GM12865 (cell line): Measurements from ENCODE around the gene MYOG.

Experiments used
- DNase-seq: peaks from one replicate; pipeline ENCODE4 v3.0.0; 2010; ENCODE audit warnings: low read depth
- H3K4me3 ChIP-seq: 2 replicates; pipeline ENCODE4 v1.5.1; 2011; ENCODE audit warnings: mild to moderate bottlenecking, low read depth, low read length, control low read depth
- TF ChIP-seq, protein P1 (sequence below): IDR thresholded peaks from 2 replicates; pipeline ENCODE4 v1.5.1; 2011; ENCODE audit warnings: low read length, control low read depth, low read depth, inconsistent platforms; ENCODE audit not compliant: insufficient read depth; ENCODE audit errors: missing control alignments

MYOG gene

DNA sequence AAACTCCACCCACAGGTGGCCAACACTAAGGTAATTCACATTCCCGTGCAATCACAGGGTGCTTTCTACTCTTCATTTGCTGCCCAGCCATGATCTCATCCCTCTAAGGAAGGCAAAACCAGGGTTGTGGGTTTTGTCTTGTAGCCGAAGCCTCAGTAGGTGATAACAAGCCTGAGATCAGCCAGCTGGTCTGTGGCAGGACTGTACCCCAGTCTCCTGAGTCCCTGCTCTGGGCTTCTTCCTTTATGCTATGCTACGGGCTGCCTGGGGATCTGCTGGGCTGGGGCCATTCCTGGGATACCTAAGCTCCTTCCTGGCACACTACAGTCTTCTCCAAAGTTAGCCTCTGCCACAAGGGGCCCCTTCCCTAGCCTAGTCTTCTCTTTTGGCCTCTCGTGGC is 49.7 kb downstream of the MYOG start:
- DNase-seq, result no peak
- TF ChIP-seq, protein P1, sequence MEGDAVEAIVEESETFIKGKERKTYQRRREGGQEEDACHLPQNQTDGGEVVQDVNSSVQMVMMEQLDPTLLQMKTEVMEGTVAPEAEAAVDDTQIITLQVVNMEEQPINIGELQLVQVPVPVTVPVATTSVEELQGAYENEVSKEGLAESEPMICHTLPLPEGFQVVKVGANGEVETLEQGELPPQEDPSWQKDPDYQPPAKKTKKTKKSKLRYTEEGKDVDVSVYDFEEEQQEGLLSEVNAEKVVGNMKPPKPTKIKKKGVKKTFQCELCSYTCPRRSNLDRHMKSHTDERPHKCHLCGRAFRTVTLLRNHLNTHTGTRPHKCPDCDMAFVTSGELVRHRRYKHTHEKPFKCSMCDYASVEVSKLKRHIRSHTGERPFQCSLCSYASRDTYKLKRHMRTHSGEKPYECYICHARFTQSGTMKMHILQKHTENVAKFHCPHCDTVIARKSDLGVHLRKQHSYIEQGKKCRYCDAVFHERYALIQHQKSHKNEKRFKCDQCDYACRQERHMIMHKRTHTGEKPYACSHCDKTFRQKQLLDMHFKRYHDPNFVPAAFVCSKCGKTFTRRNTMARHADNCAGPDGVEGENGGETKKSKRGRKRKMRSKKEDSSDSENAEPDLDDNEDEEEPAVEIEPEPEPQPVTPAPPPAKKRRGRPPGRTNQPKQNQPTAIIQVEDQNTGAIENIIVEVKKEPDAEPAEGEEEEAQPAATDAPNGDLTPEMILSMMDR, result no peak
- H3K4me3 ChIP-seq, result no peak overlapping the region

DNA sequence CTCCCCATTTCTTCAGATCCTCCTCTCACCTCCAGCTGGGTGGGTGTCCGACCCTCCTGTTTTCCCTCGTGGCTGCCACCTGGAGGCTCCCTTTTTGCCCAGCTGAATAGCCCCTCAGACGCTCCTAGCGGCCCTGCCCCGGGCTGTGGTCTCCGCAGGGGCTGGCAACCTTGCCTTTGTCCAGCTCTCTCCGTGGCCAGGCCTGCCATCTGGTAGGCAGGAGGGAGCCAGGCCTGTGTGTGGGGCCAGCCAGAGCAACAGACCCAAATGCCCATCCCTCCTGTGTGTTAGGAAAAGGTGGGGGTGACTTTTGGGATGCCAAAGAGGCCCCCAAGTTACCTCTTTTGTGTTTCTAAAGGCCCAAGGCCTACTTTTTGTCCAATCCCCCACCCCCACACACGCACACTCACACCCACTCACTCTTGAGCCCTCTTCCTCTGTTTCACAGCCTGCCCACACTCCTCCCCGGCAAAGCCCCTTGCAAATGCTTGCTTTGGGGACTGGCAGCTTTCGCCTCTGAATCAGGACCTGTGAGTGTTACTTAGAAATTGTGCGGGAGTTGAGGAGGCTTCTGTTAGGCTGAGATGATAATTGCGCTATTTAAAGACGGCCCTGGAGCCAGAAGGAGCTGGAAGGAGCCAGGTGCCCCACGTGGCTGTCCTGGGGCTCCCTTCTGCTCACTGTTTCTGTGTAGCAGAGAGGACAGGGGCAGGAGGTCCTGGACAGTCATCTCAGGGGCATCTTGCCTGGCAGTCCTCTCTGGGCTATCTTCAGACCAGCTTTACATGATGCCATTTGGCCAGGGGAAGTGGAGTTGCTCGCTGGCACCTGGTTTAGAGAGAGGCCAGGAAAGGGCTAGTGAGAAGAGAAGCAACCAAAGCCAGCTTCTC is 50.5 kb downstream of the MYOG start:
- no peak for DNase-seq
- TF ChIP-seq, protein P1, result no peak
- no peak overlapping the region for H3K4me3 ChIP-seq

DNA sequence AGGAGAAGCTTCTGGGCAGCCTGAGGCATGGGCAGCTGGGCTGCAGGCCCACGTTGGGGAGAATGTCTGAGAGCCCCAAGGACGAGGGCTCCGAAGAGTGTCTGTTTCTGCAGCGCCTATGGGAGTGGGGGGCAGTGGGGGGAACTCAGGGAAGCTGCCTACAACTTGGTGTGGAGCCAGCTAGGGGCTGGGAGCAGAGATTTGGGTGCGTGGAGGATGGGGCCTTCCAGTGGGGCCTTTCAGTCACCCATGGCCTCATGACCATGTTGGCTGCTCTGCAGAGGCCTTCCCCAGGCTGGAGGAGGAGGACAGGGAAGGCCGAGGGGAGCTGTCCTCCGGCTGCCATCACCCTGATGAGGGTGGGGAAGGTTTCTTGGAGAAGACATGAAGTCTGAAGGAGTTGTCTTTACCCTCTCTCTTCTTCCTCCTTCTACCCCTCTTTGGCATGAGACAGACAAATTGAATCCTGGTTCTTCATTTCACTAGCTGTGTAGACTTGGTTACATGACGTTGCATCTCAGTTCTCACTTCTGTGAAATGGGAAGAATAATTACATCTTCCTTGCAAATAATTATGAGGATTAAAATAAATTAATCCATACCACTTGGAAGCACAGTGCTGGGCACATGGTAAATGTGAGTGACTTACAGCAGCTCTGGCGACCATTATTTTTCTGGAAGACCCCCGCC is 51.2 kb downstream of the MYOG start:
- no peak for DNase-seq
- TF ChIP-seq, protein P1, result no peak
- H3K4me3 ChIP-seq, result no peak overlapping the region

DNA sequence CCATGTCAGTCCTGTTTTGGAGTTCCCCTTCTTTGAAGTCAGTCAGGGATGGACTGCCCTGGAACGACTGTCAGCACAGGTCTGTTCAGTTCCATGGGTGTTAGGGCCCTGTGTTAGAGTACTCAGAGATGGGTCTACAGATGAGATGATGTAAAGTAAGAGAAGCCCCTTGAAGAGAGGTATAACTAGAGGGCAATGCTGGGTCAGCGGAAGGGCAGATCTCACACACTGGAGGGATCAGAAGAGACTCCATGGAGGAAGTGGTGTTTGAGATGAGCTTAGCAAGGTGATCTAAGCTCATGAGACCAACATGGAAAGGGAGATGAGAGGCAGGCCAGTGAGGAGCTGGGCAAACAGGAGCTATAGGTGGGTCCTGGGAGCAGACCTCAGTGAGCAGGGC is 51.9 kb downstream of the MYOG start:
- H3K4me3 ChIP-seq, result no peak overlapping the region
- TF ChIP-seq, protein P1, result no peak
- no peak for DNase-seq

DNA sequence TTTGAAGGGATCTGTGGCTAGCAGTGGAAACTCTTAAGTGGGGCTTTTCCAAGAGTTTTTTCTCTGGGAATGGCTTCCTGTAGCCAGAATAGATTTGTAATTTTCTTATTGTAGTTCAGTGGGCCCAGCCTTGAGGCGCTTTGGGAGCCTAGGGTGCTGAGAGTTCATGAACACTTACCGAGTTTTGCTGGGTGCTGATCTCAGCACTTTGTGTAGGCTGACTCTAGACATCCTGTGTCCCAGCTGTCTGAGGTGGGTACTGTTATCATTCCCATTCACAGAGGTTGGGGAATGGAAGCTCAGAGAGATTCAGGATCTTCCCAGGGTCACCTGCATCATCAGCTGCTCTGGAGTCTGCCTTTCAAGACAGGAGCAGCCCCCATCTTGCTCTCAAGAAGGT is 52.5 kb downstream of the MYOG start:
- DNase-seq, result no peak
- TF ChIP-seq, protein P1, result no peak
- H3K4me3 ChIP-seq, result no peak overlapping the region
